Keratinocyte (primary cell): ENCODE data around the gene LANCL1. TPM values are rescaled to one million over a fixed set of nuclear protein-coding genes. Genes with fewer than 3 reads are reported as not detected.
A peak's percentile ranks its signal among the peaks of the same experiment; 100 is the strongest.

Experiments
- DNase-seq: peaks from one replicate; pipeline ENCODE4 v3.0.0-alpha.2; 2011; ENCODE audit warnings: low read depth, missing footprints, low spot score
- FAIRE-seq: peaks from 2 replicates; lab custom pipeline; 2011; peaks lifted over from hg19 to GRCh38; lab: Jason Lieb, UNC
- H2AFZ ChIP-seq: 2 replicates; pipeline ENCODE4 v1.6.0; 2012; ENCODE audit warnings: low read length, control low read depth, inconsistent platforms; ENCODE audit not compliant: control insufficient read depth
- H3K27ac ChIP-seq: 2 replicates; pipeline ENCODE4 v1.5.1; 2011; ENCODE audit warnings: low read length; ENCODE audit not compliant: control insufficient read depth, insufficient read depth
- H3K27me3 ChIP-seq: 3 replicates; pipeline ENCODE4 v1.6.0; 2011; ENCODE audit warnings: low read length; ENCODE audit not compliant: control insufficient read depth, insufficient read depth; ENCODE audit errors: extremely low read depth
- H3K36me3 ChIP-seq, 2 experiments: 2 replicates in 1 of 2; 3 replicates in 1 of 2; pipeline ENCODE4 v1.5.1; 2011; ENCODE audit warnings: low read length in 2 of 2, mild to moderate bottlenecking in 1 of 2; ENCODE audit not compliant: control insufficient read depth in 2 of 2, insufficient read depth in 2 of 2; ENCODE audit errors: extremely low read depth in 1 of 2
- H3K4me1 ChIP-seq: 3 replicates; pipeline ENCODE4 v1.5.1; 2011; ENCODE audit warnings: low read length; ENCODE audit not compliant: control insufficient read depth, insufficient read depth; ENCODE audit errors: extremely low read depth
- H3K4me2 ChIP-seq: 3 replicates; pipeline ENCODE4 v1.6.0; 2011; ENCODE audit warnings: low read depth, low read length; ENCODE audit not compliant: control insufficient read depth, insufficient read depth; ENCODE audit errors: extremely low read depth
- H3K4me3 ChIP-seq, 3 experiments: fragments of 200-600 bp in 1 of 3; sonication (generic) in 1 of 3; 2 replicates in 2 of 3; 3 replicates in 1 of 3; pipeline ENCODE4 v1.5.1; 2011 to 2016; ENCODE audit warnings: low read length in 3 of 3, mild to moderate bottlenecking in 3 of 3, control low read depth in 2 of 3, inconsistent platforms in 1 of 3, low read depth in 1 of 3, mixed read lengths in 1 of 3, mixed run types in 1 of 3, moderate library complexity in 1 of 3; ENCODE audit not compliant: control insufficient read depth in 2 of 3, insufficient read depth in 2 of 3; ENCODE audit errors: extremely low read depth in 1 of 3
- H3K79me2 ChIP-seq: 2 replicates; pipeline ENCODE4 v1.6.0; 2012; ENCODE audit warnings: low read length; ENCODE audit not compliant: control insufficient read depth, insufficient read depth
- H3K9ac ChIP-seq: 3 replicates; pipeline ENCODE4 v1.6.0; 2011; ENCODE audit warnings: low read length; ENCODE audit not compliant: control insufficient read depth, insufficient read depth; ENCODE audit errors: extremely low read depth
- H3K9me1 ChIP-seq: 3 replicates; pipeline ENCODE4 v1.6.0; 2011; ENCODE audit warnings: low read length; ENCODE audit not compliant: control insufficient read depth, insufficient read depth; ENCODE audit errors: extremely low read depth
- H3K9me3 ChIP-seq: 2 replicates; pipeline ENCODE4 v1.5.1; 2012; ENCODE audit warnings: low read depth, low read length; ENCODE audit not compliant: control insufficient read depth
- H4K20me1 ChIP-seq: 3 replicates; pipeline ENCODE4 v1.6.0; 2011; ENCODE audit warnings: low read length; ENCODE audit not compliant: control insufficient read depth, insufficient read depth; ENCODE audit errors: extremely low read depth
- CTCF ChIP-seq, 3 experiments: IDR thresholded peaks in 1 of 3; conservative IDR thresholded peaks in 1 of 3; optimal IDR thresholded peaks in 1 of 3; 2 replicates in 2 of 3; 3 replicates in 1 of 3; pipeline versions ENCODE3 to v1.5.1; 2011; ENCODE audit warnings: low read length in 3 of 3, mild to moderate bottlenecking in 3 of 3, moderate library complexity in 2 of 3, control low read depth in 1 of 3, inconsistent platforms in 1 of 3; ENCODE audit not compliant: insufficient read depth in 2 of 3; ENCODE audit errors: extremely low read depth in 1 of 3
- EZH2 ChIP-seq: IDR thresholded peaks from one replicate; pipeline ENCODE4 v1.6.1; 2012; ENCODE audit warnings: inconsistent platforms, mild to moderate bottlenecking, low read length, moderate library complexity
- dilution Hi-C: fragments of 300-500 bp; cut with MboI; formaldehyde crosslinking; loops from one replicate; pipeline ENCODE4 v1.7.0; 2020; ENCODE audit warnings: low sequenced_read_pairs; ENCODE audit not compliant: extremely low pct_ligation_motif_present
- polyA plus RNA-seq, 5 experiments: library from polyadenylated mRNA; depleted of rRNA in 3 of 5; stranded (reverse) in 3 of 5; stranded (forward) in 1 of 5; unstranded in 1 of 5; fragments of >200 nt; gene quantifications; 1 replicate in 1 of 5; 2 replicates in 3 of 5; 3 replicates in 1 of 5; pipeline versions ENCODE4 v1.2.1 to v1.2.3, GENCODE V29; 2011 to 2012; ENCODE audit warnings: missing spikeins in 2 of 5, low read depth in 1 of 5, low replicate concordance in 1 of 5

LANCL1 gene
- polyA plus RNA-seq, 1 donor (not counting 4 experiments of a cell fraction or from before 2014, with no cell fraction given), result 86.4 TPM

- dilution Hi-C loops, result no loop called here
- Histone ChIP-seq H3K27ac (no peak overlapping the region), H3K27me3 (no peaks in the 10 kb centered on the region), H2AFZ (no peak overlapping the region), H3K36me3 (no peaks in the 10 kb centered on the region), H3K79me2 (no peaks in the 10 kb centered on the region), H3K4me1 (no peaks in the 10 kb centered on the region), H3K9me3 (no peaks in the 10 kb centered on the region), H3K9me1 (no peaks in the 10 kb centered on the region), H3K9ac (no peak overlapping the region), H3K4me3 (no peak overlapping the region), H3K4me2 (no peak overlapping the region), H4K20me1 (no peaks in the 10 kb centered on the region)
- no peak for FAIRE-seq
- no peak for DNase-seq
- peak in 2 of 3 experiments; percentile 6 to 25 for TF ChIP-seq CTCF (optimal IDR thresholded peaks at IDR 0.05 in 1 of 3, IDR thresholded peaks at IDR 0.05 in 1 of 3, conservative IDR thresholded peaks at IDR 0.05 in 1 of 3; ENCODE audit: extremely low read depth in 1 of 3, insufficient read depth in 2 of 3, low read length in 3 of 3)
- no peak for TF ChIP-seq EZH2
Observed at GRCh38 chr2:210399440-210400041, 77.0 kb downstream of the LANCL1 start.

GRCh38 chr2:210392469-210392881 lies 84.1 kb downstream of the LANCL1 start:
- Histone ChIP-seq H3K4me1 (no peaks in the 10 kb centered on the region), H3K79me2 (no peaks in the 10 kb centered on the region), H3K9me1 (no peaks in the 10 kb centered on the region), H3K9ac (no peak overlapping the region), H4K20me1 (no peaks in the 10 kb centered on the region), H3K4me3 (no peak overlapping the region), H3K27me3 (no peaks in the 10 kb centered on the region), H3K27ac (no peak overlapping the region), H3K36me3 (no peaks in the 10 kb centered on the region), H3K9me3 (no peaks in the 10 kb centered on the region), H2AFZ (no peak overlapping the region), H3K4me2 (no peak overlapping the region)
- TF ChIP-seq EZH2 (no peak), CTCF (optimal IDR thresholded peaks at IDR 0.05 in 1 of 3, IDR thresholded peaks at IDR 0.05 in 1 of 3, conservative IDR thresholded peaks at IDR 0.05 in 1 of 3; ENCODE audit: extremely low read depth in 1 of 3, insufficient read depth in 2 of 3, low read length in 3 of 3) (no peak)
- dilution Hi-C loops, result no loop called here
- DNase-seq, result no peak
- FAIRE-seq, result no peak
